ENCODE measurements around the gene CSKMT.
"Not testable (repeated sequence)": the region's sequence is repeated elsewhere in the genome, so short reads cannot be mapped to it uniquely, and the experiment has no call there.

CSKMT gene

DNA sequence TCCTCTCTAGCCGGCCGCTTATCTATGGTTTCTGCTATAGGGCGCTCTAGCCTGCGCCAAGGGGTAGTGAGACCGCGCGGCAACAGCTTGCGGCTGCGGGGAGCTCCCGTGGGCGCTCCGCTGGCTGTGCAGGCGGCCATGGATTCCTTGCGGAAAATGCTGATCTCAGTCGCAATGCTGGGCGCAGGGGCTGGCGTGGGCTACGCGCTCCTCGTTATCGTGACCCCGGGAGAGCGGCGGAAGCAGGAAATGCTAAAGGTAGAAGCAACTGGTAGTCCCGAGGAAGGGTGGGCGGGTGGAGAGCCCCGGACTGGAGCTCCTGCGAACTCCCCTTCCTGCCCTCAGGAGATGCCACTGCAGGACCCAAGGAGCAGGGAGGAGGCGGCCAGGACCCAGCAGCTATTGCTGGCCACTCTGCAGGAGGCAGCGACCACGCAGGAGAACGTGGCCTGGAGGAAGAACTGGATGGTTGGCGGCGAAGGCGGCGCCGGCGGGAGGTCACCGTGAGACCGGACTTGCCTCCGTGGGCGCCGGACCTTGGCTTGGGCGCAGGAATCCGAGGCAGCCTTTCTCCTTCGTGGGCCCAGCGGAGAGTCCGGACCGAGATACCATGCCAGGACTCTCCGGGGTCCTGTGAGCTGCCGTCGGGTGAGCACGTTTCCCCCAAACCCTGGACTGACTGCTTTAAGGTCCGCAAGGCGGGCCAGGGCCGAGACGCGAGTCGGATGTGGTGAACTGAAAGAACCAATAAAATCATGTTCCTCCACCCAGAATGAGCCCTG lies 6.7 kb downstream of the CSKMT start, which contains the start of the genes LBHD1 and UQCC3:
Gene LBHD1, minus strand, starts transcription at position 660 of the 782 bp plus-strand sequence. CDS start 2,236 bp downstream, outside the sequence.
Gene UQCC3, plus strand, starts transcription at position 66 of the 782 bp plus-strand sequence. Its CDS starts 73 bp downstream, at position 139.
- peak; percentile 92 for ATAC-seq
- Mint-ChIP-seq H3K27ac (peak within 1 kb of the TSS; percentile 97), H3K36me3 (peaks cover 97% of the 10 kb centered on the region), H3K4me3 (peak within 1 kb of the TSS; percentile 99), H3K9me3 (no peaks in the 10 kb centered on the region), H3K4me1 (peaks cover 42% of the 10 kb centered on the region)
- peak; percentile 58 to 90 for DNase-seq (ENCODE audit: low spot score in 2 of 2)

GRCh38 chr11:62673196-62673525 lies 8.0 kb downstream of the CSKMT start:
- peaks cover 49% of the 10 kb centered on the region for H3K4me1 Mint-ChIP-seq

GRCh38 chr11:62675415-62675814 lies 10.3 kb downstream of the CSKMT start:
- peaks cover 48% of the 10 kb centered on the region for H3K4me1 Mint-ChIP-seq
- not testable (repeated sequence) for H3K9me3 Mint-ChIP-seq; H3K27ac Mint-ChIP-seq; H3K4me3 Mint-ChIP-seq; ATAC-seq; DNase-seq (ENCODE audit: low spot score in 2 of 2)
- H3K36me3 Mint-ChIP-seq: peaks cover 82% of the 10 kb centered on the region

More at GRCh38 chr11:62673196-62673525, 8.0 kb downstream of the CSKMT start:
- DNase-seq (ENCODE audit: low spot score in 2 of 2) (no peak), ATAC-seq (no peak)
- H3K4me3 Mint-ChIP-seq: peak overlapping the region; percentile 99
- H3K9me3 Mint-ChIP-seq: no peaks in the 10 kb centered on the region
- H3K27ac Mint-ChIP-seq: peak overlapping the region; percentile 97
- peaks cover 96% of the 10 kb centered on the region for H3K36me3 Mint-ChIP-seq

DNA sequence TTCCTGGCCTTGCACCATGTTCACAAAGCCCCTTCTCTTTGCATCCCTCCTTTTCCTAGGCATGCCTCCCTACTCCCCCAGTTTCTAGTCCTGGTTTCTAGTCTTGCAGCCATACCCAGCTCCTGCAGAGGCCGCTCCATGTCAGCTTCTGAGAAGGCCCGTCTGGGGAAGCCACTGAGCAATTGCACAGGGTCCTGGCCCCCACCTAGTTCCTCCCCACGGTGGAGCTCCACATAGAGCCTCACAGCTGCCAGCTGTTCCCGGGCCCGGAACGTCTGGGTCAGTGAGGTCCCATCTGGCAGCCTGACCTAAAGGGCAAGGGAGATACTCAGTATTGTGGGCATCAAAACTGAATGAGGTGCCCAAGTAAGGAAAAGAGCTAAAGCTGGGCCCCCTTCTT lies 11.6 kb downstream of the CSKMT start:
- H3K4me1 Mint-ChIP-seq: peaks cover 42% of the 10 kb centered on the region
- H3K27ac Mint-ChIP-seq: peak overlapping the region; percentile 97
- H3K9me3 Mint-ChIP-seq: no peaks in the 10 kb centered on the region
- DNase-seq (ENCODE audit: low spot score in 2 of 2) (no peak), ATAC-seq (no peak)
- H3K36me3 Mint-ChIP-seq: peaks cover 74% of the 10 kb centered on the region
- H3K4me3 Mint-ChIP-seq: peak overlapping the region; percentile 91

- ATAC-seq: no peak
- H3K4me3 Mint-ChIP-seq: peak overlapping the region; percentile 91
- H3K27ac Mint-ChIP-seq: peak overlapping the region; percentile 97
- DNase-seq (ENCODE audit: low spot score in 2 of 2): no peak
- H3K9me3 Mint-ChIP-seq: no peaks in the 10 kb centered on the region
- H3K36me3 Mint-ChIP-seq: peaks cover 70% of the 10 kb centered on the region
- peaks cover 42% of the 10 kb centered on the region for H3K4me1 Mint-ChIP-seq
Observed at GRCh38 chr11:62677156-62677555, 12.0 kb downstream of the CSKMT start.

DNA sequence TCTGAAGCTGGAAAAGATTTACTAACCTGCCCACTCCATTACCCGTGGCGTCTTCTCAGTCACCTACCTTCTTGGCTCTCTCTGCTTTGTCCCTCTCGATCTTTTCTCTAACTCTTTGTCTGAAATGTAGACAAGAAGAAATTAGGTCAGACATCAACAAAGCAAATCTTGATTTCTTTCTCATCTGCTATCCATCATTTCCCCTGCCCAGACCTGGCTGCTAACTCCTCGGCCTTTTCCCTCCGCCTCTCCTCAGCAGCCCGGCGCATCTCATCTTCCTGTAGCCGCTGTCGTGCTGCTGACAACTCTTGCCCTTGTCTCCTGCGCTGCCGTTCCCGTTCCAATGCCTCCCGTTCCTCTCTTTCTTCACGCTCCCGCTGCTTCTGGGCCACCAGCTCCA lies 12.6 kb downstream of the CSKMT start:
- Mint-ChIP-seq H3K27ac (peak overlapping the region; percentile 97), H3K36me3 (peaks cover 64% of the 10 kb centered on the region), H3K4me3 (peak overlapping the region; percentile 91), H3K4me1 (peaks cover 42% of the 10 kb centered on the region), H3K9me3 (no peaks in the 10 kb centered on the region)
- ATAC-seq: no peak
- DNase-seq (ENCODE audit: low spot score in 2 of 2): no peak

DNA sequence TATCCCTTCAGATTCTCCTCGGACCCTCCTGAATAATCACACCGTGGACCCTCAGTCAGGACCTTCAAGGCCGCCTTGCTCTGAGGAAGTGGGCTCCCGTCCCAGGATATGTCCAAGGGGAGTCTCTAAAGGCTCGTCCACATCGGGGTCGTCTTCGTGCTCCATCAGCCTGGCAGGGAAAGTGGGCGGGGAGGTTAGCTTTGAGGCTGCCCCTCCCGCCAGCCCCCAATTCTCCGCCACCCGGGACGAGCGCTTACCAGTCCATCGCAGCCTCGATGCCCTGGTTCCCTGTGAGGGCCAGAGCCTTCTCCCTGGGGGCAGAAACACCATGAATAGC lies 13.3 kb downstream of the CSKMT start:
- ATAC-seq (no peak), DNase-seq (ENCODE audit: low spot score in 2 of 2) (peak in 1 of 2 donors; percentile 56)
- Mint-ChIP-seq H3K4me1 (peaks cover 42% of the 10 kb centered on the region), H3K36me3 (peaks cover 58% of the 10 kb centered on the region), H3K4me3 (peak overlapping the region; percentile 91), H3K9me3 (no peaks in the 10 kb centered on the region), H3K27ac (peak overlapping the region; percentile 97)

- Mint-ChIP-seq H3K9me3 (no peaks in the 10 kb centered on the region), H3K27ac (peak within 1 kb of the TSS; percentile 97), H3K36me3 (peaks cover 52% of the 10 kb centered on the region), H3K4me3 (peak within 1 kb of the TSS; percentile 91), H3K4me1 (peaks cover 42% of the 10 kb centered on the region)
- DNase-seq (ENCODE audit: low spot score in 2 of 2) (peak; percentile 60 to 90), ATAC-seq (peak; percentile 91)
Observed at GRCh38 chr11:62678770-62679696, 13.9 kb downstream of the CSKMT start, which contains the start of gene UBXN1. Gene UBXN1, minus strand, starts transcription at chr11:62679073. Its CDS starts 150 bp downstream, at chr11:62678923.

GRCh38 chr11:62680825-62681240 lies 15.7 kb downstream of the CSKMT start:
- ATAC-seq (peak; percentile 81), DNase-seq (ENCODE audit: low spot score in 2 of 2) (peak in 1 of 2 donors; percentile 65)
- peak overlapping the region; percentile 91 for H3K4me3 Mint-ChIP-seq
- peaks cover 36% of the 10 kb centered on the region for H3K4me1 Mint-ChIP-seq
- H3K36me3 Mint-ChIP-seq: peaks cover 35% of the 10 kb centered on the region
- H3K9me3 Mint-ChIP-seq: no peaks in the 10 kb centered on the region
- no peak overlapping the region for H3K27ac Mint-ChIP-seq

- Mint-ChIP-seq H3K4me1 (peaks cover 21% of the 10 kb centered on the region), H3K36me3 (peaks cover 18% of the 10 kb centered on the region), H3K27ac (no peak overlapping the region), H3K4me3 (no peak overlapping the region), H3K9me3 (no peaks in the 10 kb centered on the region)
- DNase-seq (ENCODE audit: low spot score in 2 of 2) (no peak), ATAC-seq (no peak)
Observed at GRCh38 chr11:62682518-62682917, 17.4 kb downstream of the CSKMT start.

- peak; percentile 16 for ATAC-seq
Observed at GRCh38 chr11:62687508-62688396, 22.6 kb downstream of the CSKMT start.

GRCh38 chr11:62688491-62688890 lies 23.4 kb downstream of the CSKMT start:
- DNase-seq (ENCODE audit: low spot score in 2 of 2) (no peak), ATAC-seq (no peak)
- Mint-ChIP-seq H3K36me3 (peaks cover 26% of the 10 kb centered on the region), H3K4me1 (no peaks in the 10 kb centered on the region), H3K4me3 (no peak overlapping the region), H3K9me3 (no peaks in the 10 kb centered on the region), H3K27ac (no peak overlapping the region)

More at GRCh38 chr11:62687508-62688396, 22.6 kb downstream of the CSKMT start:
- no peaks in the 10 kb centered on the region for H3K9me3 Mint-ChIP-seq
- no peaks in the 10 kb centered on the region for H3K4me1 Mint-ChIP-seq
- no peak overlapping the region for H3K27ac Mint-ChIP-seq
- no peak for DNase-seq (ENCODE audit: low spot score in 2 of 2)
- H3K36me3 Mint-ChIP-seq: peaks cover 23% of the 10 kb centered on the region
- H3K4me3 Mint-ChIP-seq: no peak overlapping the region

DNA sequence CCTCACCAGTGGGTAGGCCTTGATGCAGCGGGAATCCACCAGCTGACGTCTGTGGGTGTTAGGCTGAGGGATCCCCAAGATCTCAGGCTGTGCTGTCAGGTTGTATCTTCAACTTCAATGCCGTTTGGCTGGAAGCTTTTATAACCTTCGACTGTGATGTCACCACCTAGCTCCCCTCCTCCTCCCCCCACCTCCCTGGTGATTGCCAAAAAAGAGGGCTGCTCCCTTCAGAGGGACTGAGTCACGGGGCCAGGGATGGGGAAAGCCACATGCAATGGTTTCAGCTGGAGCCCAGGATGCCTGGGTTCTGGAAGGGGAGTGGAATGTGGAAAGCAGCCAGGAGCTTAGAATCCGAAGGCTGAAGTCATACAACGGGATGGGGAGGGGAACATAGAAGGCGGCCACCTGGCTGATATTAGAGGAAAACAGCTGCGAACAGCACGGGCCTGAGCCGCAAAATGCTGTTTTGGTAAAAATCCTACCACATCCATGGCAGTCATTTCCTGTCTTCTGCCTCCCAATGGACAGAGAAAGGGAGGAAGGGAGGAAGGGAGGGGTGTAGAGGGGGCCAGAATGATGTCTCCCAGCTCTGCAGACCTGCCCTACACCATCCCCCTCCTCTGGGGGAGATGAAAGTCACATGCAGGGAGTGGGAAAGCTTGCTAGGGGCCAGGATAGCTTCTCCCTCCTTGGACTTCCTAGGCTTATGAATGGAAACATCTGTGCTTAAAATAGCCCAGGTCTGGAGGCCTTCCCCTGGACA lies 24.5 kb downstream of the CSKMT start, which contains the start of gene LRRN4CL:
Gene LRRN4CL, minus strand, starts transcription at position 110 of the 763 bp plus-strand sequence. CDS start 1,022 bp downstream, outside the sequence.
- H3K27ac Mint-ChIP-seq: no peak within 1 kb of the TSS
- no peaks in the 10 kb centered on the region for H3K9me3 Mint-ChIP-seq
- no peak within 1 kb of the TSS for H3K4me3 Mint-ChIP-seq
- peaks cover 34% of the 10 kb centered on the region for H3K36me3 Mint-ChIP-seq
- peaks cover 3% of the 10 kb centered on the region for H3K4me1 Mint-ChIP-seq
- ATAC-seq (no peak), DNase-seq (ENCODE audit: low spot score in 2 of 2) (no peak)

- H3K4me3 Mint-ChIP-seq; ATAC-seq; DNase-seq (ENCODE audit: low spot score in 2 of 2); H3K27ac Mint-ChIP-seq; H3K4me1 Mint-ChIP-seq; H3K9me3 Mint-ChIP-seq: not testable (repeated sequence)
- H3K36me3 Mint-ChIP-seq: peaks cover 57% of the 10 kb centered on the region
Observed at GRCh38 chr11:62693624-62694023, 28.5 kb downstream of the CSKMT start.

Data from stimulated activated effector memory CD8-positive, alpha-beta T cell treated with anti-CD3 and anti-CD28 coated beads, Interleukin-12 subunit alpha, Interleukin-12 subunit beta, amount 100 ng/mL, for 72 hours (primary cell).